Osteoblast (primary cell): Measurements from ENCODE around the gene AKAP6. TPM values are rescaled to one million over a fixed set of nuclear protein-coding genes. Genes with fewer than 3 reads are reported as not detected.
"Not testable (repeated sequence)": the region's sequence is repeated elsewhere in the genome, so short reads cannot be mapped to it uniquely, and the experiment has no call there.

Source experiments
- DNase-seq: peaks from one replicate; pipeline ENCODE4 v3.0.0; 2011; ENCODE audit warnings: low spot score, mixed read lengths; ENCODE audit not compliant: insufficient read length; ENCODE audit errors: missing footprints
- H2AFZ ChIP-seq: 2 replicates; pipeline ENCODE4 v1.6.0; 2011; ENCODE audit warnings: mild to moderate bottlenecking, low read length
- H3K27ac ChIP-seq: 2 replicates; pipeline ENCODE4 v1.5.1; 2011; ENCODE audit warnings: mild to moderate bottlenecking, low read depth, low read length, moderate library complexity
- H3K27me3 ChIP-seq: 2 replicates; pipeline ENCODE4 v1.6.0; 2012; ENCODE audit warnings: mild to moderate bottlenecking, control low read depth, inconsistent platforms, low read length, moderate library complexity; ENCODE audit not compliant: insufficient read depth
- H3K36me3 ChIP-seq: 2 replicates; pipeline ENCODE4 v1.5.1; 2011; ENCODE audit warnings: mild to moderate bottlenecking, low read length, control low read depth, moderate library complexity; ENCODE audit not compliant: insufficient read depth
- H3K4me1 ChIP-seq: 2 replicates; pipeline ENCODE4 v1.5.1; 2011; ENCODE audit warnings: mild to moderate bottlenecking, low read length, control low read depth, moderate library complexity; ENCODE audit not compliant: insufficient read depth
- H3K4me2 ChIP-seq: 2 replicates; pipeline ENCODE4 v1.6.0; 2011; ENCODE audit warnings: mild to moderate bottlenecking, low read length; ENCODE audit not compliant: insufficient read depth
- H3K4me3 ChIP-seq: fragments of 200-600 bp; sonication (generic); 3 replicates; pipeline ENCODE4 v1.5.1; 2012; ENCODE audit warnings: mild to moderate bottlenecking, low read length, inconsistent platforms; ENCODE audit not compliant: insufficient read depth
- H3K79me2 ChIP-seq: 2 replicates; pipeline ENCODE4 v1.6.0; 2012; ENCODE audit warnings: mild to moderate bottlenecking, low read length, control low read depth, inconsistent platforms; ENCODE audit not compliant: insufficient read depth
- H3K9me3 ChIP-seq: 2 replicates; pipeline ENCODE4 v1.5.1; 2011; ENCODE audit warnings: low read depth, low read length, control low read depth
- H4K20me1 ChIP-seq: 2 replicates; pipeline ENCODE4 v1.6.0; 2012; ENCODE audit warnings: mild to moderate bottlenecking, low read length, control low read depth; ENCODE audit not compliant: insufficient read depth
- total RNA-seq: library from RNA; depleted of rRNA; stranded (reverse); fragments of >200 nt; gene quantifications from 2 replicates; pipeline ENCODE4 v1.2.3, GENCODE V29; 2012
- TF ChIP-seq, protein P1 (sequence below): IDR thresholded peaks from 2 replicates; pipeline ENCODE4 v1.5.1; 2011; ENCODE audit warnings: mild to moderate bottlenecking, low read depth, low read length, moderate library complexity; ENCODE audit errors: extremely low read depth

AKAP6 gene
- total RNA-seq, 1 donor: 2.2 TPM

DNA sequence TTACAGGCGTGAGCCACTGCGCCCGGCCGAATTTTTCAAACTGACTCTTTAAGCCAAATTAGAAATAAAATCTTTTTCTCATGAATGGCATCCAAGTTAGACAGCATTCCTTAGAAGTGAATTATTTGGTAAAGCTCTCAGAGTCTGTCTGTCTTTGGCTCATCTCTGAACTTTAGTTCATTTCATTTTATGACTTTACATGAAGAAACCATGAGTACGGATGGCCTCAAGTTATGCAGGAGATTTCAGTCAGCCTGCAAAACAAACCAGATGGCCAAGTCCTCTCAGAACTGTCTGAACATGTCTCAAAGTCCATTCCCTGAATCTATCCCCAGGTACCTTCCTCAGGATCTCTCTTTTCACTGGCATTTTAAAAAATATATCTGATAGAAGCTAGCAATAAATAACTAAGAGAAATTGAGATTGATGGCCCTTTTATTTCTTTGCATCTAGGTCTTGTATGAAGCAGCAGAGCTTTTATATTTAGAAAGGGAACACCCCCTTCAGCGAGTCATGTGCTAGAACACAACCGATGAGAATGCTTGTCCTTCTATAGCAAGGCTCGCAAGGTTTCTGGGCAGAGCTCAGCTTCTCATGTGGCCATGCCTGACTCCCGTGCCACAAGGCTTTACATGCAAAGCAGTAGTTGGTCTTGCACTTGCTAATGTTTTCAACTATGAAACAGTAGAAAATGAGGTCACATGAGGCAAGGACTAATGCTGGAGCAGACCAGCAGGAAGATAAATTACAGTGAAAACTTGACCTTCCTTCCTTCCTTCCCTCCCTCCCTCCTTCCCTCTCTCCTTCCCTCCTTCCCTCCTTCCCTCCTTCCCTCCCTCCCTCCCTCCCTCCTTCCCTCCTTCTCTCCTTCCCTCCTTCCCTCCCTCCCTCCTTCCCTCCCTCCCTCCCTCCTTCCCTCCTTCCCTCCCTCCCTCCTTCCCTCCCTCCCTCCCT is 125.0 kb downstream of the AKAP6 start:
- Histone ChIP-seq H2AFZ (peak overlapping the region; percentile 27), H3K4me2 (no peak overlapping the region), H3K27ac (no peak overlapping the region), H3K4me1 (peaks cover 10% of the 10 kb centered on the region), H3K27me3 (no peaks in the 10 kb centered on the region), H3K9me3 (no peaks in the 10 kb centered on the region), H3K4me3 (no peak overlapping the region), H4K20me1 (no peaks in the 10 kb centered on the region), H3K79me2 (no peaks in the 10 kb centered on the region), H3K36me3 (no peaks in the 10 kb centered on the region)
- DNase-seq: peak; percentile 46
- TF ChIP-seq, protein P1, sequence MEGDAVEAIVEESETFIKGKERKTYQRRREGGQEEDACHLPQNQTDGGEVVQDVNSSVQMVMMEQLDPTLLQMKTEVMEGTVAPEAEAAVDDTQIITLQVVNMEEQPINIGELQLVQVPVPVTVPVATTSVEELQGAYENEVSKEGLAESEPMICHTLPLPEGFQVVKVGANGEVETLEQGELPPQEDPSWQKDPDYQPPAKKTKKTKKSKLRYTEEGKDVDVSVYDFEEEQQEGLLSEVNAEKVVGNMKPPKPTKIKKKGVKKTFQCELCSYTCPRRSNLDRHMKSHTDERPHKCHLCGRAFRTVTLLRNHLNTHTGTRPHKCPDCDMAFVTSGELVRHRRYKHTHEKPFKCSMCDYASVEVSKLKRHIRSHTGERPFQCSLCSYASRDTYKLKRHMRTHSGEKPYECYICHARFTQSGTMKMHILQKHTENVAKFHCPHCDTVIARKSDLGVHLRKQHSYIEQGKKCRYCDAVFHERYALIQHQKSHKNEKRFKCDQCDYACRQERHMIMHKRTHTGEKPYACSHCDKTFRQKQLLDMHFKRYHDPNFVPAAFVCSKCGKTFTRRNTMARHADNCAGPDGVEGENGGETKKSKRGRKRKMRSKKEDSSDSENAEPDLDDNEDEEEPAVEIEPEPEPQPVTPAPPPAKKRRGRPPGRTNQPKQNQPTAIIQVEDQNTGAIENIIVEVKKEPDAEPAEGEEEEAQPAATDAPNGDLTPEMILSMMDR: no peak

DNA sequence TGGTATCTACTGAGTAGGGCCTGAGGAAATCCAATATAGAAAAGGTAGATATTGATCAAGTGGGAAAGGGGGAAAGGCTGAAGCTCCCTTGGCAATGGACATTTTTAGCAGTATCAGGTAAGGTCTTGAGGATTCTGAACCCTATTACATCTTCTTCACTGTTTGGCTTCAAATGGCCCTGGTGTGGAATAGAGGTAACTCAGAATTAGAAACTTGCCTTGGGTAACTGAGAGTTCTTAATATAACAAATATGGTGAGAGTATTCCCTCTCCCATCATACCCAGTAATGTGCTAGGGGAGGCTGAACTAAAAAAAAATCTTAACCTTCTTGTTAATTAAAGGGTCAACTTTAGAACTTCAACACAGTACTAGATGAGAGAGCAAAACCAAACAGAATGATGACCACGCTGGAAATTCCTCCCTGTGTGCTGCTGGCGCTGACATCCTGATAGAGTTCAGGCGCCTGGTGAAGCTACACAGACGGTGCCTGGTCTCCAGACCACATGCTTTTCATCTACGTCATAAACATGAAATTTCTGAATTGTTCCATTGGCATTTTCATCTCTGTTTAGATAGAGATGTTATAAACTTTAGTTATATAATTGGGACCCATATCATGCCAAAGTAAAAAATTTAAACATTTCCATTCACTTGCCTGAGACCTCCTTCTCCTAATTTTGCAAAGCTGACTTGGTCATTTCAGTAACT is 128.3 kb downstream of the AKAP6 start:
- H3K4me1 ChIP-seq: peaks cover 10% of the 10 kb centered on the region
- peak overlapping the region; percentile 37 for H3K27ac ChIP-seq
- no peak overlapping the region for H2AFZ ChIP-seq
- H4K20me1 ChIP-seq: no peaks in the 10 kb centered on the region
- TF ChIP-seq, protein P1: no peak
- H3K4me3 ChIP-seq: no peak overlapping the region
- H3K79me2 ChIP-seq: no peaks in the 10 kb centered on the region
- no peaks in the 10 kb centered on the region for H3K27me3 ChIP-seq
- DNase-seq: peak; percentile 68
- H3K9me3 ChIP-seq: no peaks in the 10 kb centered on the region
- H3K36me3 ChIP-seq: no peaks in the 10 kb centered on the region
- H3K4me2 ChIP-seq: no peak overlapping the region

DNA sequence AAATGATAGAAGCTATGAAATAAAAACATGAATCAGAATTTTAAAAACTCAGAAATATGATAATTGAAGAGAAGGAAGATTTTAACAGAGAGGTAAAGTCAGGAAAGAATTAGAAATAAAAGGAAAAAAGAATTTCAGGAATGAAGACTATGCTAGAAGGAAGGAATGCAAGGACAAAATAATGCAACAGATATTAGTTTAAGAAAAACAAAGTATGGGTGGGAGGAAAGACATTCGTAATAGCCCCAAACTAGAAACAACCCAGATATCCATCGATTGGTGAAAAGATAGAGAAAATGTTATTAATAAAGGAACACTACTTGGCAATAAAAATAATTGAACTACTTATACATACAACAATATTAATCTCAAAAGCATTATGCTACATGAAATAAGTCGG is 129.6 kb downstream of the AKAP6 start:
- no peak overlapping the region for H3K4me2 ChIP-seq
- H3K9me3 ChIP-seq: peaks cover 2% of the 10 kb centered on the region
- H3K36me3 ChIP-seq: no peaks in the 10 kb centered on the region
- H3K4me3 ChIP-seq: no peak overlapping the region
- H3K4me1 ChIP-seq: peaks cover 10% of the 10 kb centered on the region
- no peaks in the 10 kb centered on the region for H4K20me1 ChIP-seq
- no peaks in the 10 kb centered on the region for H3K27me3 ChIP-seq
- H3K79me2 ChIP-seq: no peaks in the 10 kb centered on the region
- no peak overlapping the region for H3K27ac ChIP-seq
- DNase-seq: no peak
- H2AFZ ChIP-seq: no peak overlapping the region
- TF ChIP-seq, protein P1: no peak

DNA sequence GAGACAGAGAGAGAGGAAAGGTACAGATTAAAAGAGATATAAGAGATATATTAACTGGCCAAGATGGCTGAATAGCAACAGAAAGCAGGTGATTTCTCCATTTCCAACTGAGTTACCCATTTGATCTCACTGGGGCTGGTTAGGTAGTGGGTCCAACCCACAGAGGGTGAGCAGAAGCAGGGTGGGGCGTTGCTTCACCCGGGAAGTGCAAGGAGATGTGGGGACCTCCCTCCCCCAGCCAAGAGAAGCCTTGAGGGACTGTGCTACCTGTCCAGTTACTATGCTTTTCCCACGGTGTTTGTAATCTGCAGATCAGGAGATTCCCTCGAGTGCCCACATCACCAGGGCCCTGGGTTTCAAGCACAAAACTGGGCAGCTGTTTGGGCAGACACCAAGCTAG is 131.2 kb downstream of the AKAP6 start:
- Histone ChIP-seq H4K20me1 (no peaks in the 10 kb centered on the region), H3K27me3 (no peaks in the 10 kb centered on the region), H3K36me3 (no peaks in the 10 kb centered on the region), H3K9me3 (peaks cover 2% of the 10 kb centered on the region), H3K4me2 (no peak overlapping the region), H3K4me3 (no peak overlapping the region), H3K4me1 (peaks cover 10% of the 10 kb centered on the region), H3K27ac (no peak overlapping the region), H3K79me2 (no peaks in the 10 kb centered on the region), H2AFZ (no peak overlapping the region)
- TF ChIP-seq, protein P1: no peak
- DNase-seq: no peak

DNA sequence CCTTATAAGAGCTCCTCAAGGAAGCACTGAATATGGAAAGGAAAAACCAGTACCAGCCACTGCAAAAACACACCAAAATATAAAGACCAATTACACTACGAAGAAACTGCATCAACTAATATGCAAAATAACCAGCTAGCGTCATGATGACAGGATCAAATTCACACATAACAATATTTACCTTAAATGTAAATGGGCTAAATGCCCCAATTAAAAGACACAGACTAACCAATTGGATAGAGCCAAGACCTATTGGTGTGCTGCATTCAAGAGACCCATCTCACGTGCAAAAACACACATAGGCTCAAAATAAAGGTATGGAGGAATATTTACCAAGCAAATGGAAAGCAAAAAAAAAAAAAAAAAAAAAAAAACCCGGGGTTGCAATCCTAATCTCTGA is 133.5 kb downstream of the AKAP6 start:
- H3K27ac ChIP-seq, H3K36me3 ChIP-seq, H3K27me3 ChIP-seq, H3K79me2 ChIP-seq, DNase-seq, H3K4me3 ChIP-seq, H3K4me1 ChIP-seq, H2AFZ ChIP-seq, H3K9me3 ChIP-seq, H4K20me1 ChIP-seq, H3K4me2 ChIP-seq: not testable (repeated sequence)
